Right lobe of liver (tissue), 6 donors: ENCODE data around the gene ADGRG6. TPM values are rescaled to one million over a fixed set of nuclear protein-coding genes. Genes with fewer than 3 reads are reported as not detected.

Experiments used
- ATAC-seq, 4 donors: fragments of 200-7000 bp; cut with Tn5 transposase; one replicate each; pipeline ENCODE4 v1.9.1; 2020; ENCODE audit warnings: mild to moderate bottlenecking in 4 of 4, moderate library complexity in 4 of 4
- DNase-seq, 3 donors: peaks; one replicate each; pipeline ENCODE4 v3.0.0-alpha.2; 2020
- H3K27ac ChIP-seq, 3 donors: fragments of 200-600 bp; one replicate each; pipeline ENCODE4 v1.8.0; 2022
- H3K27me3 ChIP-seq, 2 donors: fragments of 200-600 bp; one replicate each; pipeline ENCODE4 v1.8.0; 2022
- H3K36me3 ChIP-seq, 4 donors: fragments of 200-600 bp; sonication (generic) in 1 of 4; one replicate each; pipeline versions ENCODE4 v1.5.1 to v1.8.0; 2017 to 2022; ENCODE audit warnings: control low read depth in 1 of 4
- H3K4me1 ChIP-seq, 4 donors: fragments of 200-600 bp; sonication (generic) in 1 of 4; one replicate each; pipeline versions ENCODE4 v1.5.1 to v1.8.0; 2017 to 2022; ENCODE audit warnings: control low read depth in 1 of 4
- H3K4me3 ChIP-seq, 3 donors: fragments of 200-600 bp; one replicate each; pipeline ENCODE4 v1.8.0; 2022
- H3K9me3 ChIP-seq, 4 donors: fragments of 200-600 bp; sonication (generic) in 1 of 4; one replicate each; pipeline versions ENCODE4 v1.5.1 to v1.8.0; 2017 to 2022; ENCODE audit warnings: control low read depth in 1 of 4
- POLR2A ChIP-seq: fragments of 450-650 bp; IDR thresholded peaks from one replicate; pipeline ENCODE4 v1.6.1; 2017; ENCODE audit warnings: antibody characterized with exemption, mild to moderate bottlenecking
- WGBS: methylation state at CpG from one replicate; pipeline ENCODE4 v1.1.6; 2018; ENCODE audit warnings: low coverage, low lambda C conversion rate; ENCODE audit not compliant: insufficient coverage; ENCODE audit errors: missing lambda C conversion rate; 5-methylcytosine and 5-hydroxymethylcytosine counted together
- intact Hi-C, 2 donors: fragments of 100-400 bp; cut with DNase I; formaldehyde crosslinking; loops; one replicate each; pipeline versions ENCODE4 v1.11.2 to v1.14.1; 2022
- total RNA-seq, 6 experiments: library from RNA; depleted of rRNA in 2 of 6; stranded (reverse); fragments of >200 nt in 2 of 6; fragmentation: NEBNext Ultra II Directional in 3 of 6; extraction: Animal tissue kit (Norgen Biotek cat#: 25700) in 3 of 6; gene quantifications; one replicate each; pipeline versions ENCODE4 v1.1.0 to v1.2.4, GENCODE V29; 2016 to 2023
- TF ChIP-seq, protein P1 (sequence below), 4 donors: fragments of 200-600 bp in 3 of 4; fragments of 450-650 bp in 1 of 4; IDR thresholded peaks; one replicate each; pipeline versions ENCODE4 v1.5.1 to v1.8.0; 2016 to 2022; ENCODE audit warnings: antibody characterized with exemption in 4 of 4, mild to moderate bottlenecking in 2 of 4
- donor health status: DM: no; HTN: yes; CAD: no.
- donor health status: DM: no; HTN: no; CAD: no.
- donor health status: DM: no; HTN: no; CAD: no.
- donor health status: DM: no; HTN: yes; CAD: no.
- donor health status: DM: no; HTN: yes; CAD: no.

ADGRG6 gene
- total RNA-seq, 6 experiments from 2014 or later: 49.6 to 114 (median 94.6) TPM

DNA sequence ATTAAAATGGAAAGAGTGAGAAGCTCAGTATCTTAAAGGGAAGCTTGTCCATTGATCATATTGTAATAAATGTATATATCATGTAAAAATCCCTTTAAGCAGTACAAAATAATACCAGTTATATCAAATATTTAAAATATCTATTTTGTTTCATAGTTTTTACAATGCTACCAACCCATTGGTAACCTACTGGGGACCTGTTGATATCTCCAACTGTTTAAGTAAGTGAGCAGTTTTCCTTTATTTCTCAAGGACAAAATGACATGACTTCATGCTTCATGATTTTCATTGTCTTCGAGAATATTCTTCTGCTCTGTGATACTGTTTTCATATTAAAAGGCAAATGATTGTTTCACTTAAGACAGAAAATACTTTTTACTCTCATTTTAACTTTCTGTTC, 100.0 kb downstream of the ADGRG6 start:
- H3K9me3 ChIP-seq: no peaks in the 10 kb centered on the region
- intact Hi-C loops: no loop called here
- H3K36me3 ChIP-seq: peaks cover 0 to 60% (median 7%) of the 10 kb centered on the region in 4 donors
- peaks cover 0 to 18% (median 3%) of the 10 kb centered on the region in 4 donors for H3K4me1 ChIP-seq
- H3K4me3 ChIP-seq: no peak overlapping the region
- TF ChIP-seq, protein P1, sequence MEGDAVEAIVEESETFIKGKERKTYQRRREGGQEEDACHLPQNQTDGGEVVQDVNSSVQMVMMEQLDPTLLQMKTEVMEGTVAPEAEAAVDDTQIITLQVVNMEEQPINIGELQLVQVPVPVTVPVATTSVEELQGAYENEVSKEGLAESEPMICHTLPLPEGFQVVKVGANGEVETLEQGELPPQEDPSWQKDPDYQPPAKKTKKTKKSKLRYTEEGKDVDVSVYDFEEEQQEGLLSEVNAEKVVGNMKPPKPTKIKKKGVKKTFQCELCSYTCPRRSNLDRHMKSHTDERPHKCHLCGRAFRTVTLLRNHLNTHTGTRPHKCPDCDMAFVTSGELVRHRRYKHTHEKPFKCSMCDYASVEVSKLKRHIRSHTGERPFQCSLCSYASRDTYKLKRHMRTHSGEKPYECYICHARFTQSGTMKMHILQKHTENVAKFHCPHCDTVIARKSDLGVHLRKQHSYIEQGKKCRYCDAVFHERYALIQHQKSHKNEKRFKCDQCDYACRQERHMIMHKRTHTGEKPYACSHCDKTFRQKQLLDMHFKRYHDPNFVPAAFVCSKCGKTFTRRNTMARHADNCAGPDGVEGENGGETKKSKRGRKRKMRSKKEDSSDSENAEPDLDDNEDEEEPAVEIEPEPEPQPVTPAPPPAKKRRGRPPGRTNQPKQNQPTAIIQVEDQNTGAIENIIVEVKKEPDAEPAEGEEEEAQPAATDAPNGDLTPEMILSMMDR (IDR thresholded peaks at IDR 0.05): no peak
- no peak for TF ChIP-seq POLR2A
- ATAC-seq (no peak), DNase-seq (no peak)
- H3K27me3 ChIP-seq: no peaks in the 10 kb centered on the region
- WGBS: 57% methylated on average over 1 of the region's 1 CpG
- no peak overlapping the region for H3K27ac ChIP-seq

GRCh38 chr6:142404751-142405150, 102.9 kb downstream of the ADGRG6 start:
- 86% methylated on average over 3 of the region's 3 CpGs for WGBS
- ATAC-seq: peak in 3 of 4 donors; percentile 15 to 20 (median 17)

GRCh38 chr6:142406131-142406530, 104.3 kb downstream of the ADGRG6 start:
- peak overlapping the region in 1 of 3 donors; percentile 43 for H3K27ac ChIP-seq
- H3K27me3 ChIP-seq: no peaks in the 10 kb centered on the region
- ATAC-seq (peak; percentile 87 to 95 (median 92)), DNase-seq (peak in 1 of 3 donors; percentile 67)
- WGBS: 11% methylated on average over 3 of the region's 3 CpGs
- H3K36me3 ChIP-seq: peaks cover 0 to 36% (median 8%) of the 10 kb centered on the region in 4 donors
- H3K4me1 ChIP-seq: peaks cover 0 to 19% (median 4%) of the 10 kb centered on the region in 4 donors
- no peak for TF ChIP-seq POLR2A
- TF ChIP-seq, protein P1 (IDR thresholded peaks at IDR 0.05): no peak
- intact Hi-C loops: no loop called here
- H3K4me3 ChIP-seq: no peak overlapping the region
- no peaks in the 10 kb centered on the region for H3K9me3 ChIP-seq

More at GRCh38 chr6:142404751-142405150, 102.9 kb downstream of the ADGRG6 start:
- peaks cover 0 to 19% (median 4%) of the 10 kb centered on the region in 4 donors for H3K4me1 ChIP-seq
- peaks cover 0 to 43% (median 10%) of the 10 kb centered on the region in 4 donors for H3K36me3 ChIP-seq
- intact Hi-C loops: no loop called here
- peak overlapping the region in 1 of 3 donors; percentile 43 for H3K27ac ChIP-seq
- H3K9me3 ChIP-seq: no peaks in the 10 kb centered on the region
- DNase-seq: no peak
- no peak for TF ChIP-seq POLR2A
- TF ChIP-seq, protein P1 (IDR thresholded peaks at IDR 0.05): no peak
- H3K4me3 ChIP-seq: no peak overlapping the region
- no peaks in the 10 kb centered on the region for H3K27me3 ChIP-seq

- intact Hi-C loops: no loop called here
- no peak for ATAC-seq
- 56% methylated on average over 3 of the region's 3 CpGs for WGBS
- DNase-seq: no peak
- H3K4me3 ChIP-seq: no peak overlapping the region
- H3K9me3 ChIP-seq: no peaks in the 10 kb centered on the region
- peaks cover 0 to 33% (median 11%) of the 10 kb centered on the region in 4 donors for H3K36me3 ChIP-seq
- no peaks in the 10 kb centered on the region for H3K27me3 ChIP-seq
- no peak for TF ChIP-seq POLR2A
- TF ChIP-seq, protein P1 (IDR thresholded peaks at IDR 0.05): no peak
- peak overlapping the region in 1 of 3 donors; percentile 0 for H3K27ac ChIP-seq
- peaks cover 0 to 19% (median 4%) of the 10 kb centered on the region in 4 donors for H3K4me1 ChIP-seq
Observed at GRCh38 chr6:142407685-142408273, 106.0 kb downstream of the ADGRG6 start.
